HG02678 (cell line): ENCODE data around the gene UTF1.
A peak's percentile ranks its signal among the peaks of the same experiment; 100 is the strongest.
"Not testable (repeated sequence)": the region's sequence is repeated elsewhere in the genome, so short reads cannot be mapped to it uniquely, and the experiment has no call there.

Source experiments
- ATAC-seq: cut with Tn5 transposase; IDR thresholded peaks from one replicate; pipeline ENCODE4 v1.9.1; 2021; ENCODE audit warnings: mild to moderate bottlenecking, moderate library complexity; ENCODE audit not compliant: unreplicated experiment

The UTF1 gene

DNA sequence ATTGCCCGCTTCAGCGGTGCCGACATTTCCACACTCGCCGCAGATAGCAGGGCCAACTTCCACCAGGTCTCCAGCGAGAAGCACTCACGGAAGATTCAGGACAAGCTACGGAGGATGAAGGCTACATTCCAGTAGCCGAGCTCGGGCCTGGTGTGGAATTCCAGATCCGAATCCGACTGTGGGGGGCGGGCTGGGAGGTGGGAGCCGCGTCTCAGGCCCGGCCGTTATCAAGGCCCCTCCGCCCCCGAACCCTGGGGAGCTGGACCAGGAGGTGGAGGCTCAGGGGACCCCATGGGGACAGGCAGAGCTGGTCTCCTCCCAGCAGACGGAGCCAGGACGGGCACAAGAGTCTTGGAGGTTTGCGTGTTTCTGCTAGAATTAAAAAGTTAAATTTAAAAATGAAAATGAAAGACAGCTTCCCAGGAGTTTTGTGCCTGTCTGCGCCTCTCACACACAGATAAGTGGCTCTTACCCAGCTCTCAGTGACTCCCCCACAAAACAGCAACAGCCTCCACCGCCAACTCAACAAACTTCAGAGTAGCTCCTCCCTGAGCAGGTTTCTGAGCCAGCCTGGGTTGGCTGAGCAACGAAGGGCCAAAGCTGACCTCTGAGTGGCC lies 5.2 kb upstream of the UTF1 start:
- no peak for ATAC-seq

DNA sequence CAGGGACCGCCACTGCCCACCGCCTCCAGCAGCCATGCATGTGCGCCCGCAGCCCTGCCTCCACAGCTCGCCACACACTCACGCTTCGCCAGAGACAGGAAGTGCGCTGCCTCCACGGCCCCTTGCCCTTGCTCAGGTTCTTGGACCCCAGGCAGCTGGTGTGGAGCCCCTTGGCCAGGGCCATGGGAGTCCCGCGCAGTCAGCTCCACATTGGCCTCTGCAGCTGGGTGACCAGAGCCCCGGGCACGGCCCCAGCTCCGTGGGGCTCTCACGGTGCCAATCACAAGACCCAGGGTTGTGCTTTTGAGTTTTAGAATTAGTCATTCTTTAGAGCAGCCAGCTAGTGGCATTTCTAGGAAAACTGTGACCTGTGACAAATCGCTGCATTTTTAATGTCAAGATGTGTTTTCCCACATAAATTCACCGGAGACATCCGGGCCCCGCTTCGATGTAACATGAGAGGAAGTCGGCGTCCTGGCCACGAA lies 4.3 kb upstream of the UTF1 start:
- ATAC-seq, result no peak

- no peak for ATAC-seq
These were observed 3.7 kb upstream of the UTF1 start for GRCh38 chr10:133226251-133226808.

DNA sequence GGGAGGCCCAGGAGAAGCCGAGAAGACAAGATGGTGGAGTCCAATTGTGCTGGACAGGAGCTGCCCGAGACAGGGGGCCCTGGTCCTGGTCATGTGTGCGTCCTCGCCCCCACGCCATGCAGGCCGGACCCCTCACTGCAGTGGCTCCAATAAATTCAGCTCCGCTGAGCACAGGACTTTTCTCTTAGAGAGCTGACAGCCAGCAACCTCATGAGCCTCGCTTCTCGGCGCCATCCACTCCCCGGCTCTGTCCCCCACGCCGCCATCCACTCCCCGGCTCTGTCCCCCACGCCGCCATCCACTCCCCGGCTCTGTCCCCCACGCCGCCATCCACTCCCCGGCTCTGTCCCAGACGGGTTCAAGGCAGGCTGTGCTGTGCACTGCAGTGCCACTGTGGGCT lies 2.8 kb upstream of the UTF1 start:
- ATAC-seq, result no peak

DNA sequence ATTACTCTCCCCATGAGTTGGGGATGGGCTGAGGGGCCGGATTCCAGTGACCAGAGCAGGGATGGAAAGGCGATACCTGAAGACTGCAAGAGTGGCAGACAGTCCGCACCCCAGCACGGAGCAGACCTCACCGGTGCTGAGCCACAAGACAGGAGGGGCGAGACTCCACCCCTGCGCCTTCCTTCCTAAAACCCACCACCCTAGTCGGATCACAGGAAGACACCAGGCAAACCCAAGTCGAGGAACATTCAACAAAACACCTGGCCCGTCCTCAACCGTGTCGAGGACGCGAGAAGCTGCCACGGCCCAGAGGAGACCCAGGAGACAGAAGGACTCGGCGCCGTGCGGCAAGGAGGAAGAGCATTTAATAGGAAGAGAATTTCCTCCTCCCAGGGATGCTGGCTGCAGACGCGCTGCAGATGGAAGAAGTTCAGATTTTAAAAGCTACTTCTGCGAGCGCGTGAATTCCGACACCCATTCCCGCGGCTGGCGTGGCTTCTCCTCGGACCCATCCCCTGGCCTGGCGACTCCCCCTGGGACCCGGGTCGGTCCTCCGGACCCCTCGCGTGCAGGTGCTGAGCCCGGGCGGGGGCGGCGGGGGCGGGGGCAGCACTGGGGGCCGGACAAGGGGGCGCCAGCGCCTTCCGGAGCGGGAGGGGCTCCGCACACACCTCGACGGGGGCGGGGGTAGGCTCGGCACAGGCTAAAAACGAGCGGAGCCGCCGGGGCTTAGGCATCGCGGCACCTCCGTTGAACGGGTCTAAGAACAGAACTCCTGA lies 563 bp upstream of the UTF1 start:
- ATAC-seq, result no peak

GRCh38 chr10:133230387-133231195 lies 574 bp downstream of the UTF1 start:
- ATAC-seq, result no peak

- ATAC-seq, result no peak
These were observed 1.4 kb downstream of the UTF1 start for GRCh38 chr10:133231244-133231945.

- no peak for ATAC-seq
These were observed 2.0 kb downstream of the UTF1 start for GRCh38 chr10:133231946-133232574.

- ATAC-seq, result not testable (repeated sequence)
These were observed 4.8 kb downstream of the UTF1 start for GRCh38 chr10:133234796-133235195.

DNA sequence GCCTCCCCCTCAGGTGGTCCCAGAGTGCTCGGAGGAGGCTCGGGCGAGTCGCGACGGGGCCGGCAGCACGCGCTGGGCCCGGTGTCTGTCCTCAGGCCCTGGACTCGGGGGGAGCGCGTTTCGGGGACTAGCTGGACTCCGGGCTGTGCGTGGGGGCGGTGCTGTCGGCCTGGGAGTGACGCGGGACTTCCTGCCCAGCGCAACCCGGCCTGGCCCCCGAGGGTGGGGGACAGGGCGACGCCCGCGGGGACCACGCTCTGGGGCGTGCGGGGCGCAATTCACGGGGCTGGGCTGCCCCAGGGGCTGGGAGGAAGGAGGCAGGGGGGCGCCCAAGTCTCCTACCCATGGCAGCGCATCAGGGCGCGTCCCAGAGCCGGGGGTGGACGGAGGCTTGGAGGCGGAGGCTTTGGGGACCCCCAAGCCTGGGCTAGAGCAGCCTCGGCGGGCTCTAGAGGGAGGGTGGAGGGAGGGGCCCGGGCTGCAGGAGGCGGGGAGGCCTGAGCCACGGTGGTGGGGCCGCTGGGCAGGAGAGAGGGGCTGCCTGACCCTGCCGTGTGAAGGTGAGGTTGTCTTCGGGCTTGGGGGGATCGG lies 5.3 kb downstream of the UTF1 start:
- ATAC-seq, result no peak

DNA sequence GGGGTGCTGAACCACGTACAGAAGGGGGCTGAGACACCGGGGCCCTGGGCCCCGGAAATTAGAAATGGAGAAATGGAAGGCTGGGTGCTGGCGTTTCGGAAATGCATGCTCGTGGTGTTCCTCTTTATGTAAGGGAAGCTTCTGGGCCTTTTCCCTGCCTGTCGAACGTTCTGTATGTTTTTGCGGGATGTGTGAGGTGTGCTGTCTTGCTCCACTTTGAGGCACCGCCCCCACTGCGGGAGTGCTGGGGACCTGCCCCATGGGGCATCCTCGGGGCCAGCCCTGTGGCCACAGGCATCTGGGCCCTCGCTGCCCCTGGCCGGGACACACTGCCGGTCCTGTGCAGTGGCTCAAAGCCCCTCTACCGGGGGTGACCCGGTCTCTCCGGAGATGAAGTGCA lies 5.9 kb downstream of the UTF1 start:
- no peak for ATAC-seq

GRCh38 chr10:133236401-133237240 lies 6.6 kb downstream of the UTF1 start:
- ATAC-seq, result no peak

DNA sequence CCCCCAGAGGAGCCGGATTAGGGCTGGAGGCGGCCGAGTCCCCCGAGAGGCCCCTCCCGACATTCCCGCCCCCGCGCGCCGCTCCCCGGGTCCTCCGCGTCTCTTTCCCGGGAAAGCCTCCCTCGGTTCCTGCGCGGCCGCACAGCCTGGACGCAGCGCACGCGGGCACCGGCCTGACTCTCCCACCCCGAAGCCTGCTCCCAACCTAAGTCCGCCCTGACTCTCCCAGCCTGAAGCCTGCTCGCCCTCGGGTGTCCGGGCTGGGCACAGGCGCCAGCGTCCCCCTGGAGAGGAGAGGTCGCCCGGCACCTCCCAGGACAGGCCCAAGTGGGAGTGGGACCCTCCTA lies 7.2 kb downstream of the UTF1 start:
- ATAC-seq, result no peak

DNA sequence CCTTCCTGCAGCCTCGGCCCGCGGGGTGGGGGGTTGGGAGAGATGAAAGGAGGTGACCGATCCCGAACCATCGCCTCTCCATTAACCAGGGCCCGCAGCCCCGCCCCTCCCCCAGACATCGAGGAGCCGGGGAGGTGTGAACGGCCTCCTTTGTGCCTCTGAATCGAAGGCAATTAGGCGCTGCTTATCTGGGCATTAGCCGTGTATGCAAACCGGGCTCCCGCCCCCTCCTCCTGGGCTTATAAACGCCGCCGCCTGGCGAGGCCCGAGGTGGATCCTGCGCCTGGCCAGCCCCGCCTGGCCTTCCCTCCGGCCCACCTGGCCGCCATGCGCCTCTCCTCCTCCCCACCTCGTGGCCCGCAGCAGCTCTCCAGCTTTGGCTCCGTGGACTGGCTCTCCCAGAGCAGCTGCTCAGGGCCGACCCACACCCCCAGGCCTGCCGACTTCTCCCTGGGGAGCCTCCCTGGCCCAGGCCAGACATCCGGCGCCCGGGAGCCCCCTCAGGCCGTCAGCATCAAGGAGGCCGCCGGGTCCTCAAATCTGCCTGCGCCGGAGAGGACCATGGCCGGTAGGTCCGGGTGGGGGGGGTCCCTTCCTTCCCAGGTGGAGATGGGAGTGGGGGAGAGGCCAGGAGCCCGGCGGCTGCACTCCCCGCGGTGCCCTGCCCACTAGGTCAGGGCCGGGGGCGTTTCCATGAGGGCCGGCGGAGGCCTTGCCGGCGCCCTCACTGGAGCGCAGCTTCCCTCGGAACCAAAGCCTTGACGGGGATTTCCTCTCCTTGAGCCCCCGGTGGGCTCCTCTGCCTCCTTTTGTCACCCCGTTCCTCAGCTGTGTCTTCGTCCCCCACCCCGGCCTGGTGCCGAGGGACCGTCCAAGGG lies 7.8 kb downstream of the UTF1 start, which contains the start of gene VENTX:
VENTX (plus strand) TSS at position 268 of the 878 bp plus-strand sequence; CDS start at position 328, 60 bp downstream.
- no peak for ATAC-seq

- ATAC-seq, result no peak
These were observed 8.4 kb downstream of the UTF1 start for GRCh38 chr10:133238466-133238804.

- ATAC-seq, result no peak
These were observed 10.0 kb downstream of the UTF1 start for GRCh38 chr10:133239990-133240389.

GRCh38 chr10:133241501-133242205 lies 11.6 kb downstream of the UTF1 start:
- ATAC-seq, result peak; percentile 73
